ENCODE data around the gene NOTCH1.
A peak's percentile ranks its signal among the peaks of the same experiment; 100 is the strongest.

GRCh38 chr9:136586391-136586953 lies 40.6 kb upstream of the NOTCH1 start:
- TF ChIP-seq ATF1 (CRISPR knock-in tag; IDR thresholded peaks at IDR 0.05) (no peak), TP53 (CRISPR knock-in tag; IDR thresholded peaks at IDR 0.05) (no peak), CTCF (IDR thresholded peaks at IDR 0.05) (no peak), IRF2 (CRISPR knock-in tag; IDR thresholded peaks at IDR 0.05; ENCODE audit: borderline replicate concordance, low read depth) (no peak), MAX (CRISPR knock-in tag; IDR thresholded peaks at IDR 0.05) (no peak), USF1 (CRISPR knock-in tag; IDR thresholded peaks at IDR 0.05) (no peak), ZNF232 (CRISPR knock-in tag; IDR thresholded peaks at IDR 0.05) (no peak), E2F4 (CRISPR knock-in tag; IDR thresholded peaks at IDR 0.05; ENCODE audit: borderline replicate concordance, low read depth) (no peak), ZSCAN18 (CRISPR knock-in tag; IDR thresholded peaks at IDR 0.05) (no peak), ATF6 (CRISPR knock-in tag; IDR thresholded peaks at IDR 0.05) (no peak), FOXP1 (CRISPR knock-in tag; IDR thresholded peaks at IDR 0.05; ENCODE audit: borderline replicate concordance) (peak; percentile 56; the same call in 1 of the 2 replicates), PRDM15 (CRISPR knock-in tag; IDR thresholded peaks at IDR 0.05) (no peak)

All from WTC11 (cell line).